ENCODE results near the gene TBL2. TPM values are rescaled to one million over a fixed set of nuclear protein-coding genes. Genes with fewer than 3 reads are reported as not detected.
"Not testable (repeated sequence)": the region's sequence is repeated elsewhere in the genome, so short reads cannot be mapped to it uniquely, and the experiment has no call there.

The TBL2 gene
- total and polyA plus RNA-seq, 10 of the 15 experiments (the other 5 are each of a cell fraction or from before 2014, with no cell fraction given): 1.1 to 49.7 (median 26.7) TPM

DNA sequence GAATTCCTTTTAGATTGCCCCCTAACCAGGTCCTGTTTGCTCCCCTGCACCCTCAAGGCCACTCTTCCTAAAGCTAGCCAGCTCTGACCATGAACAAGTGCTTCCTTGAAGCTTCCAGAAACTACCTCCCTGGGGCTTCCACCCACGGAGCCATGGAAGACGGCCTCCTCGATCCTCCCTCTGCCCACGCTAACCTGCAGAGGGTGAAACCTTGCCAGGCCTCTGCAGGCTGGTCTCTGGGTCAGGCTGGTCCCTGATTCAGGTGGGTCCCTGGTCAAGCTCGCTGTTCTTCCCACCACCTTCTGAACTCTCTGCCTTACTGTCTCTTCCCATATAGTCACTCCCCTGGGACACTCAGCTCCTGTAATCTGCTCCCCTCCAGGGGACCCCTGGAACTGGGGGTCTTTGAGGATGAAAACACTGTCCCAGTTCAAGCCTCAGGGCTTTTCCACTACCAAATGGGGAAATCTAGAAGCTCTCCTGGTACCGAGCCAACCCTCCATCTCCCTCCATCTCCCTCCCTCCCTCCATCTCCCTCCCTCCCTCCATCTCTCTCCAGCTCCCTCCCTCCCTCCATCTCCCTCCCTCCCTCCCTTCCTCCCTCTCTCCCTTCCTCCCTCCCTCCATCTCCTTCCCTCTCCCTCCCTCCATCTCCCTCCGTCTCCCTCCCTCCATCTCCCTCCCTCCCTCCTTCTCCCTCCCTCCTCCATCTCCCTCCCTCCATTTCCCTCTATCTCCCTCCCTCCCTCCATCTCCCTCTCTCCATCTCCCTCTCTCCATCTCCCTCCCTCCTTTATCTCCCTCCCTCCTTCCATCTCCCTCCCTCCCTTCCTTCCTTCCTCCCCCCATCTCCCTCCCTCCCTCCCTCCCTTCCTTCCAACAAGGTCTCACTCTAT lies 43.0 kb upstream of the TBL2 start:
- RAD21 ChIA-PET (ENCODE audit: unreplicated experiment): no interaction called here
- no peak overlapping the region for H2AFZ ChIP-seq (ENCODE audit: control insufficient read depth, low read depth, low read length)
- SMC1A ChIA-PET (ENCODE audit: uncharacterized antibody, unreplicated experiment): no interaction called here
- in situ Hi-C loops (cut with MboI) (no loop called here), intact Hi-C loops (cut with micrococcal nuclease; ENCODE audit: unreplicated experiment) (no loop called here)
- no peak overlapping the region for H3K4me2 ChIP-seq (ENCODE audit: control insufficient read depth, insufficient read depth)
- H4K20me1 ChIP-seq (ENCODE audit: control insufficient read depth, insufficient read depth): no peaks in the 10 kb centered on the region
- ATAC-seq: no peak
- no TSS peak for BruUV-seq (replicated peaks)
- H3K79me2 ChIP-seq (ENCODE audit: control insufficient read depth, insufficient read depth, low read length): no peaks in the 10 kb centered on the region
- CTCF ChIA-PET: interaction anchor here (0.6 to 1.2 kb wide), 4 partner anchors 8 to 111 kb away, joined by 3 to 4 read pairs (median 3); no protein-coding TSS in a partner anchor
- no peak for FAIRE-seq
- no peak overlapping the region for H3K4me3 ChIP-seq
- H3K27me3 ChIP-seq (replicated peaks in 1 of 2; ENCODE audit: control insufficient read depth in 2 of 2, insufficient read depth in 2 of 2, low read length in 1 of 2): peaks cover 0 to 6% of the 10 kb centered on the region in 2 experiments; a peak in 2 of 4 replicates
- POLR2A ChIA-PET: no interaction called here
- no peak for DNase-seq (ENCODE audit: low read depth, low spot score)
- H3K4me1 ChIP-seq (ENCODE audit: control insufficient read depth, insufficient read depth, low read length): no peaks in the 10 kb centered on the region
- H3K9ac ChIP-seq (ENCODE audit: control insufficient read depth, insufficient read depth, low read length): no peak overlapping the region
- no peaks in the 10 kb centered on the region for H3K36me3 ChIP-seq (ENCODE audit: control insufficient read depth in 2 of 2, insufficient read depth in 2 of 2, low read length in 1 of 2)
- no peaks in the 10 kb centered on the region for H3K9me3 ChIP-seq (replicated peaks; ENCODE audit: control insufficient read depth, insufficient read depth, low read length)
- 21% methylated on average over 6 of the region's 7 CpGs for WGBS (ENCODE audit: insufficient coverage, insufficient replicate concordance, low lambda C conversion rate, missing lambda C conversion rate)
- no peak for TF ChIP-seq KDM1A (IDR thresholded peaks at IDR 0.05; ENCODE audit: borderline replicate concordance)
- no peak for TF ChIP-seq BHLHE40 (IDR thresholded peaks at IDR 0.05; ENCODE audit: borderline replicate concordance in 1 of 2, low read depth in 2 of 2, low read length in 1 of 2)
- H3K27ac ChIP-seq (ENCODE audit: control insufficient read depth, insufficient read depth): no peak overlapping the region

DNA sequence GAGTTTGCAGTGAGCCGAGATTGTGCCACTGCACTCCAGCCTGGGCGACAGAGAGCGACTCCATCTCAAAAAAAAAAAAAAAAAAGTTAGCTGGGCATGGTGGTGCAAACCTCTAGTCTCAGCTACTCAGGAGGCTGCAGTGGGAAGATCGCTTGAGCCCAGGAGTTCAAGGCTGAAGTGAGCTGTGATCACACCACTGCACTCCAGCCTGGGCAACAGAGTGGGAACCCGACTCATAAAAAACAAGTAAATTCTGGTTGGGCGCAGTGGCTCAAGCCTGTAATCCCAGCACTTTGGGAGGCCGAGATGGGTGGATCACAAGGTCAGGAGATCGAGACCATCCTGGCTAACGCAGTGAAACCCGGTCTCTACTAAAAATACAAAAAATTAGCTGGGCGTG lies 41.0 kb upstream of the TBL2 start:
- H4K20me1 ChIP-seq (ENCODE audit: control insufficient read depth, insufficient read depth); BruUV-seq (replicated peaks); H3K79me2 ChIP-seq (ENCODE audit: control insufficient read depth, insufficient read depth, low read length); FAIRE-seq; POLR2A ChIA-PET; RAD21 ChIA-PET (ENCODE audit: unreplicated experiment); intact Hi-C loops (cut with micrococcal nuclease; ENCODE audit: unreplicated experiment); H3K4me2 ChIP-seq (ENCODE audit: control insufficient read depth, insufficient read depth); DNase-seq (ENCODE audit: low read depth, low spot score); H3K27ac ChIP-seq (ENCODE audit: control insufficient read depth, insufficient read depth); H3K9me3 ChIP-seq (replicated peaks; ENCODE audit: control insufficient read depth, insufficient read depth, low read length); H3K36me3 ChIP-seq (ENCODE audit: control insufficient read depth in 2 of 2, insufficient read depth in 2 of 2, low read length in 1 of 2); H3K27me3 ChIP-seq (replicated peaks in 1 of 2; ENCODE audit: control insufficient read depth in 2 of 2, insufficient read depth in 2 of 2, low read length in 1 of 2); H2AFZ ChIP-seq (ENCODE audit: control insufficient read depth, low read depth, low read length); H3K4me1 ChIP-seq (ENCODE audit: control insufficient read depth, insufficient read depth, low read length); H3K4me3 ChIP-seq; in situ Hi-C loops (cut with MboI); CTCF ChIA-PET; ATAC-seq; H3K9ac ChIP-seq (ENCODE audit: control insufficient read depth, insufficient read depth, low read length); SMC1A ChIA-PET (ENCODE audit: uncharacterized antibody, unreplicated experiment): not testable (repeated sequence)
- 62% methylated on average over 7 of the region's 11 CpGs for WGBS (ENCODE audit: insufficient coverage, insufficient replicate concordance, low lambda C conversion rate, missing lambda C conversion rate)

Measured in GM12878 (cell line).